ENCODE measurements around the gene SERF1B.
"Not testable (repeated sequence)": the region's sequence is repeated elsewhere in the genome, so short reads cannot be mapped to it uniquely, and the experiment has no call there.

DNA sequence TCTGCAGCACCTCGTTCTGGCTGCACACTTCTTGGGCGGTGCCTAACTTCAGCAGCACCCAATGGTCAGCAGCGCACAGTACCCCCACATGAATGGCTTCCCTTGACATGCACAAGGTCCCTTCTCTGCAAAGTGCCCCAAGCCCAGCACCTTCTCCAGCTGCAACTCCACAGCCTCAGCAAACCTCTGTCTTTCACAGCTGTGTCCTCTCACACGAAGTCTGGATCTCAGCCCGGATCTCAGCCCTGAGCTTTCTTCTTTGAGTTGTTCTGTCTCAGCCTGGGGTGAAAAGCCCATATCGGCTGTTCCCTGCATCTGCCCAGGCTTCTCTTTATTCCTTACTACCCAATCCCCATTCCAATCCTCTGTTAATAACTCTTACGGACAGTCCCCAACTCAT is 66.7 kb downstream of the SERF1B start:
- TF ChIP-seq, protein P1, sequence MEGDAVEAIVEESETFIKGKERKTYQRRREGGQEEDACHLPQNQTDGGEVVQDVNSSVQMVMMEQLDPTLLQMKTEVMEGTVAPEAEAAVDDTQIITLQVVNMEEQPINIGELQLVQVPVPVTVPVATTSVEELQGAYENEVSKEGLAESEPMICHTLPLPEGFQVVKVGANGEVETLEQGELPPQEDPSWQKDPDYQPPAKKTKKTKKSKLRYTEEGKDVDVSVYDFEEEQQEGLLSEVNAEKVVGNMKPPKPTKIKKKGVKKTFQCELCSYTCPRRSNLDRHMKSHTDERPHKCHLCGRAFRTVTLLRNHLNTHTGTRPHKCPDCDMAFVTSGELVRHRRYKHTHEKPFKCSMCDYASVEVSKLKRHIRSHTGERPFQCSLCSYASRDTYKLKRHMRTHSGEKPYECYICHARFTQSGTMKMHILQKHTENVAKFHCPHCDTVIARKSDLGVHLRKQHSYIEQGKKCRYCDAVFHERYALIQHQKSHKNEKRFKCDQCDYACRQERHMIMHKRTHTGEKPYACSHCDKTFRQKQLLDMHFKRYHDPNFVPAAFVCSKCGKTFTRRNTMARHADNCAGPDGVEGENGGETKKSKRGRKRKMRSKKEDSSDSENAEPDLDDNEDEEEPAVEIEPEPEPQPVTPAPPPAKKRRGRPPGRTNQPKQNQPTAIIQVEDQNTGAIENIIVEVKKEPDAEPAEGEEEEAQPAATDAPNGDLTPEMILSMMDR (IDR thresholded peaks at IDR 0.05) = not testable (repeated sequence)
- not testable (repeated sequence) for TF ChIP-seq POLR2AphosphoS5 (IDR thresholded peaks at IDR 0.05; ENCODE audit: insufficient read depth in 1 of 2, low read depth in 1 of 2); POLR2A (IDR thresholded peaks at IDR 0.05)
